ENCODE results near the gene FAM193A.

- no peak for TF ChIP-seq POLR2AphosphoS5 (IDR thresholded peaks at IDR 0.05; ENCODE audit: low read depth, low read length)
- TF ChIP-seq TAF1 (IDR thresholded peaks at IDR 0.05; ENCODE audit: borderline replicate concordance, insufficient read depth, low read length) = no peak
- no peak for TF ChIP-seq REST (IDR thresholded peaks at IDR 0.05; ENCODE audit: insufficient read depth in 1 of 2, low read depth in 2 of 2, low read length in 2 of 2)
- TF ChIP-seq SIN3A (IDR thresholded peaks at IDR 0.05; ENCODE audit: borderline replicate concordance, insufficient read depth, low read length) = no peak
- TF ChIP-seq FOXP2 (optimal IDR thresholded peaks at IDR 0.05; ENCODE audit: borderline replicate concordance, extremely low read depth, extremely low read length, insufficient read depth) = no peak
Measured at GRCh38 chr4:2586502-2586901, 50.1 kb downstream of the FAM193A start.
